A549 (cell line): ENCODE data around the gene ALDH1A2. TPM values are rescaled to one million over a fixed set of nuclear protein-coding genes. Genes with fewer than 3 reads are reported as not detected.

Experiments
- ATAC-seq, 2 experiments: fragments of 200-7000 bp in 1 of 2; fragments of >200 bp in 1 of 2; cut with Nextera tagmentation in 1 of 2; cut with Tn5 transposase in 1 of 2; 3 replicates each; pipeline versions ENCODE4 v1.8.0 to v1.9.1; 2018 to 2020; ENCODE audit warnings: mild to moderate bottlenecking in 1 of 2, moderate library complexity in 1 of 2
- CTCF ChIA-PET: fragments of 300-600 bp; sonication (Branson Sonifier 250); formaldehyde crosslinking; extraction: SDS; loops from one replicate; lab custom pipeline; 2021; ENCODE audit warnings: antibody characterized with exemption, inconsistent platforms; lab: Yijun Ruan, JAX
- POLR2A ChIA-PET: fragments of 350-600 bp; formaldehyde crosslinking; extraction: SDS; loops from one replicate; lab custom pipeline; 2021; ENCODE audit warnings: antibody characterized with exemption, inconsistent platforms; lab: Yijun Ruan, JAX
- DNase-seq, 2 experiments: peaks; one replicate each; pipeline versions ENCODE4 v3.0.0 to v3.0.0-alpha.2; 2011 to 2016; ENCODE audit warnings: low read depth in 1 of 2, low spot score in 1 of 2
- FAIRE-seq: peaks from 2 replicates; lab custom pipeline; 2011; peaks lifted over from hg19 to GRCh38; lab: Jason Lieb, UNC
- H3K27ac ChIP-seq, 2 experiments: fragments of >200 bp; sonication (Bioruptor Twin); formaldehyde crosslinking; 3 replicates each; pipeline ENCODE4 v1.5.1; 2016 to 2017
- H3K4me1 ChIP-seq: fragments of >200 bp; sonication (Bioruptor Twin); formaldehyde crosslinking; 3 replicates; pipeline ENCODE4 v1.6.1; 2016
- H3K4me2 ChIP-seq: fragments of >200 bp; sonication (Bioruptor Twin); formaldehyde crosslinking; 3 replicates; pipeline ENCODE4 v1.6.1; 2016
- H3K4me3 ChIP-seq: fragments of >200 bp; sonication (Bioruptor Twin); formaldehyde crosslinking; 3 replicates; pipeline ENCODE4 v1.5.1; 2016
- H3K9me3 ChIP-seq: fragments of >200 bp; sonication (Bioruptor Twin); formaldehyde crosslinking; 3 replicates; pipeline ENCODE4 v1.6.1; 2016
- EHF ChIP-seq: fragments of 250-450 bp; sonication (Bioruptor Pico); IDR thresholded peaks from 2 replicates; pipeline ENCODE4 v1.5.0; 2020; ENCODE audit warnings: mild to moderate bottlenecking
- EHMT2 ChIP-seq: fragments of 200-600 bp; sonication (generic); IDR thresholded peaks from 2 replicates; pipeline ENCODE4 v1.6.1; 2016; ENCODE audit warnings: antibody characterized with exemption, low read depth, mild to moderate bottlenecking, moderate library complexity
- EP300 ChIP-seq, 2 experiments: fragments of >200 bp; sonication (Bioruptor Twin); formaldehyde crosslinking; IDR thresholded peaks; 2 replicates in 1 of 2; 3 replicates in 1 of 2; pipeline ENCODE4 v1.6.1; 2016 to 2017
- FOSL2 ChIP-seq, 2 experiments: fragments of 450-650 bp in 1 of 2; fragments of >200 bp in 1 of 2; sonication (Bioruptor Twin) in 1 of 2; formaldehyde crosslinking; IDR thresholded peaks; 2 replicates each; pipeline versions ENCODE4 v1.5.0 to v1.6.1; 2016 to 2020; ENCODE audit warnings: mild to moderate bottlenecking in 1 of 2, moderate library complexity in 1 of 2
- FOXS1 ChIP-seq: fragments of 250-450 bp; sonication (Bioruptor Pico); IDR thresholded peaks from 2 replicates; pipeline ENCODE4 v1.5.0; 2020; ENCODE audit warnings: mild to moderate bottlenecking, moderate library complexity
- HDAC2 ChIP-seq: fragments of 200-600 bp; sonication (generic); IDR thresholded peaks from 2 replicates; pipeline ENCODE4 v1.6.1; 2016
- HOXA7 ChIP-seq: fragments of 250-450 bp; sonication (Bioruptor Pico); IDR thresholded peaks from 2 replicates; pipeline ENCODE4 v1.5.0; 2020; ENCODE audit warnings: mild to moderate bottlenecking, moderate library complexity
- JUNB ChIP-seq: fragments of >200 bp; sonication (Bioruptor Twin); formaldehyde crosslinking; IDR thresholded peaks from 2 replicates; pipeline ENCODE4 v1.6.1; 2016
- KDM1A ChIP-seq: fragments of 200-600 bp; sonication (generic); IDR thresholded peaks from 2 replicates; pipeline ENCODE4 v1.6.1; 2016; ENCODE audit warnings: low read depth, mild to moderate bottlenecking
- KDM5A ChIP-seq: fragments of 200-600 bp; sonication (generic); IDR thresholded peaks from 2 replicates; pipeline ENCODE4 v1.6.1; 2016; ENCODE audit warnings: antibody characterized with exemption, mild to moderate bottlenecking
- MAFK ChIP-seq: fragments of 450-650 bp; IDR thresholded peaks from 2 replicates; pipeline ENCODE4 v1.6.1; 2014; ENCODE audit not compliant: partially characterized antibody
- SMC3 ChIP-seq: fragments of >200 bp; sonication (Bioruptor Twin); formaldehyde crosslinking; IDR thresholded peaks from 3 replicates; pipeline ENCODE4 v1.6.1; 2018; ENCODE audit warnings: inconsistent platforms
- SREBF2 ChIP-seq: fragments of 450-650 bp; IDR thresholded peaks from 2 replicates; pipeline ENCODE4 v1.6.1; 2014; ENCODE audit warnings: mild to moderate bottlenecking, moderate library complexity
- TFCP2L1 ChIP-seq: fragments of 250-450 bp; sonication (Bioruptor Pico); IDR thresholded peaks from 2 replicates; pipeline ENCODE4 v1.5.0; 2021; ENCODE audit warnings: mild to moderate bottlenecking
- ZFP36 ChIP-seq: fragments of 450-650 bp; IDR thresholded peaks from 2 replicates; pipeline ENCODE4 v1.6.1; 2014; ENCODE audit warnings: borderline replicate concordance; ENCODE audit not compliant: partially characterized antibody
- ZNF302 ChIP-seq: fragments of 250-450 bp; sonication (Bioruptor Pico); IDR thresholded peaks from 2 replicates; pipeline ENCODE4 v1.9.0; 2021; ENCODE audit warnings: inconsistent platforms, mild to moderate bottlenecking, moderate library complexity
- WGBS: methylation state at CpG from one replicate; pipeline ENCODE4 v1.1.6; 2017; ENCODE audit errors: missing lambda C conversion rate; 5-methylcytosine and 5-hydroxymethylcytosine counted together
- polyA plus RNA-seq, 4 experiments: library from polyadenylated mRNA; depleted of rRNA in 3 of 4; stranded (reverse); fragments of >200 nt; fragmentation: RNase III in 1 of 4; extraction: RNeasy Plus Mini Kit Qiagen cat#74134 plus additional on column Dnase treatment in 1 of 4; gene quantifications; 2 replicates in 3 of 4; 3 replicates in 1 of 4; pipeline ENCODE4 v1.2.3, GENCODE V29; 2011 to 2017
- TF ChIP-seq, protein P1 (sequence below): fragments of 200-600 bp; sonication (generic); IDR thresholded peaks from 2 replicates; pipeline ENCODE4 v1.6.1; 2016; ENCODE audit warnings: antibody characterized with exemption, mild to moderate bottlenecking, moderate library complexity
- TF ChIP-seq, protein P2 (sequence below): fragments of >200 bp; sonication (Bioruptor Twin); formaldehyde crosslinking; IDR thresholded peaks from 3 replicates; pipeline ENCODE4 v1.6.1; 2016
- TF ChIP-seq, protein P3 (sequence below): IDR thresholded peaks from 2 replicates; pipeline ENCODE4 v1.6.1; 2012
- TF ChIP-seq, protein P4 (sequence below): fragments of >200 bp; sonication (Bioruptor Twin); formaldehyde crosslinking; IDR thresholded peaks from 2 replicates; pipeline ENCODE4 v1.6.1; 2016
- TF ChIP-seq, protein P5 (sequence below): fragments of 250-450 bp; sonication (Bioruptor Pico); IDR thresholded peaks from 2 replicates; pipeline ENCODE4 v1.5.0; 2020; ENCODE audit warnings: low read depth, mild to moderate bottlenecking, moderate library complexity
- TF ChIP-seq, protein P6 (sequence below): fragments of 250-450 bp; sonication (Bioruptor Pico); IDR thresholded peaks from 2 replicates; pipeline ENCODE4 v1.5.0; 2021; ENCODE audit warnings: mild to moderate bottlenecking, moderate library complexity, borderline replicate concordance
- TF ChIP-seq, protein P7 (sequence below): IDR thresholded peaks from 2 replicates; pipeline ENCODE4 v1.6.1; 2012

The ALDH1A2 gene
- polyA plus RNA-seq, 2 of the 4 experiments (the other 2 are of a cell fraction), result 0.23 to 0.35 TPM

DNA sequence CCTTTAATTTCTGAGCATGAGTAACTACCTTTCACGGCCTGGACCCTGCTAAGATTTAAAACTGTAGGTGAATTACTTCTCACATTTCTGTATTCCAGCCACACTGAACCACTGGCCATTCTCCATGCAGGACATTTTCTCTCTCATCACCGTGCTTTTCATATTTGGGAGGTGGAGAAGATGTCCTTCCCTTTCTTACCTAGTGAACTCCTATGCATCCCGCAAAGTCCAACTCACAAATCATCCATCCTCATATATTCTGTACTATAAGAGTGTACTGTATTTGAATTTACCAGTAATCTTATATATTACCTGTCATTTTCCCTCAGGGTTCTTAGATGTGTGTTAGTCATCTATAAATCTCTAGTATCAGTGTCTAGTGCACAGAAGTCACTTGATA, 139.9 kb downstream of the ALDH1A2 start (continued):
- TF ChIP-seq, protein P1, sequence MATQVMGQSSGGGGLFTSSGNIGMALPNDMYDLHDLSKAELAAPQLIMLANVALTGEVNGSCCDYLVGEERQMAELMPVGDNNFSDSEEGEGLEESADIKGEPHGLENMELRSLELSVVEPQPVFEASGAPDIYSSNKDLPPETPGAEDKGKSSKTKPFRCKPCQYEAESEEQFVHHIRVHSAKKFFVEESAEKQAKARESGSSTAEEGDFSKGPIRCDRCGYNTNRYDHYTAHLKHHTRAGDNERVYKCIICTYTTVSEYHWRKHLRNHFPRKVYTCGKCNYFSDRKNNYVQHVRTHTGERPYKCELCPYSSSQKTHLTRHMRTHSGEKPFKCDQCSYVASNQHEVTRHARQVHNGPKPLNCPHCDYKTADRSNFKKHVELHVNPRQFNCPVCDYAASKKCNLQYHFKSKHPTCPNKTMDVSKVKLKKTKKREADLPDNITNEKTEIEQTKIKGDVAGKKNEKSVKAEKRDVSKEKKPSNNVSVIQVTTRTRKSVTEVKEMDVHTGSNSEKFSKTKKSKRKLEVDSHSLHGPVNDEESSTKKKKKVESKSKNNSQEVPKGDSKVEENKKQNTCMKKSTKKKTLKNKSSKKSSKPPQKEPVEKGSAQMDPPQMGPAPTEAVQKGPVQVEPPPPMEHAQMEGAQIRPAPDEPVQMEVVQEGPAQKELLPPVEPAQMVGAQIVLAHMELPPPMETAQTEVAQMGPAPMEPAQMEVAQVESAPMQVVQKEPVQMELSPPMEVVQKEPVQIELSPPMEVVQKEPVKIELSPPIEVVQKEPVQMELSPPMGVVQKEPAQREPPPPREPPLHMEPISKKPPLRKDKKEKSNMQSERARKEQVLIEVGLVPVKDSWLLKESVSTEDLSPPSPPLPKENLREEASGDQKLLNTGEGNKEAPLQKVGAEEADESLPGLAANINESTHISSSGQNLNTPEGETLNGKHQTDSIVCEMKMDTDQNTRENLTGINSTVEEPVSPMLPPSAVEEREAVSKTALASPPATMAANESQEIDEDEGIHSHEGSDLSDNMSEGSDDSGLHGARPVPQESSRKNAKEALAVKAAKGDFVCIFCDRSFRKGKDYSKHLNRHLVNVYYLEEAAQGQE, result no peak
- TF ChIP-seq, protein P2, sequence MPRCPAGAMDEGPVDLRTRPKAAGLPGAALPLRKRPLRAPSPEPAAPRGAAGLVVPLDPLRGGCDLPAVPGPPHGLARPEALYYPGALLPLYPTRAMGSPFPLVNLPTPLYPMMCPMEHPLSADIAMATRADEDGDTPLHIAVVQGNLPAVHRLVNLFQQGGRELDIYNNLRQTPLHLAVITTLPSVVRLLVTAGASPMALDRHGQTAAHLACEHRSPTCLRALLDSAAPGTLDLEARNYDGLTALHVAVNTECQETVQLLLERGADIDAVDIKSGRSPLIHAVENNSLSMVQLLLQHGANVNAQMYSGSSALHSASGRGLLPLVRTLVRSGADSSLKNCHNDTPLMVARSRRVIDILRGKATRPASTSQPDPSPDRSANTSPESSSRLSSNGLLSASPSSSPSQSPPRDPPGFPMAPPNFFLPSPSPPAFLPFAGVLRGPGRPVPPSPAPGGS, result no peak
- TF ChIP-seq JUNB (no peak), FOXS1 (CRISPR knock-in tag) (no peak)

DNA sequence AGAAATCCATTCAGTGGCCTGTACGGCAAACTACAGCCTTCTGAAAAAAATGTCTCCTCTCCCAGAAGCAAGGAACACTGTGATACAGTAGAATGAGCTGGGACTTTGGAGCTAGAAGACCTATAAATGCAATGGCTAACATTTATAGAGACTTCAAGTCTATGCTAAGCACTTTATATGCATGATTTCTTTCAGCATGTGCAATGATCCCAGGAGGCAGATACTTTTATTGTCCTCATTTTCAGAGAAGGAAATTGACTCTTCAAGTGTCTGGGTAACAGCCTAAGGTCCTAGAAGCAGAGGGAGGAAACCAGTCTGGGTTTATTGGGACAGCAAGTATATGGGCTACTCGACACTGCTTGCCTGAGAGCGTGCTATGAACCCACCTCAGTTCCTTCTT, 140.9 kb downstream of the ALDH1A2 start:
- Histone ChIP-seq H3K27ac (no peak overlapping the region), H3K4me2 (no peak overlapping the region), H3K9me3 (no peaks in the 10 kb centered on the region), H3K4me1 (peaks cover 9% of the 10 kb centered on the region; the same call in 2 of the 3 replicates), H3K4me3 (no peak overlapping the region)
- TF ChIP-seq, protein P3, sequence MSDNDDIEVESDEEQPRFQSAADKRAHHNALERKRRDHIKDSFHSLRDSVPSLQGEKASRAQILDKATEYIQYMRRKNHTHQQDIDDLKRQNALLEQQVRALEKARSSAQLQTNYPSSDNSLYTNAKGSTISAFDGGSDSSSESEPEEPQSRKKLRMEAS, result no peak
- TF ChIP-seq FOSL2 (IDR thresholded peaks at IDR 0.05) (no peak), FOSL2 (CRISPR knock-in tag; IDR thresholded peaks at IDR 0.05) (no peak), JUNB (no peak)
- TF ChIP-seq, protein P4, sequence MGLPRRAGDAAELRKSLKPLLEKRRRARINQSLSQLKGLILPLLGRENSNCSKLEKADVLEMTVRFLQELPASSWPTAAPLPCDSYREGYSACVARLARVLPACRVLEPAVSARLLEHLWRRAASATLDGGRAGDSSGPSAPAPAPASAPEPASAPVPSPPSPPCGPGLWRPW, result no peak
- FAIRE-seq (no peak), DNase-seq (no peak), ATAC-seq (no peak)
- ChIA-PET CTCF (interaction anchor here (0.5 to 1.4 kb wide), 2 partner anchors 142 to 220 kb away, joined by 3 to 4 read pairs; partner anchors contain the start of gene ALDH1A2), POLR2A (no interaction called here)
- WGBS, result 47% methylated on average over 3 of the region's 3 CpGs

DNA sequence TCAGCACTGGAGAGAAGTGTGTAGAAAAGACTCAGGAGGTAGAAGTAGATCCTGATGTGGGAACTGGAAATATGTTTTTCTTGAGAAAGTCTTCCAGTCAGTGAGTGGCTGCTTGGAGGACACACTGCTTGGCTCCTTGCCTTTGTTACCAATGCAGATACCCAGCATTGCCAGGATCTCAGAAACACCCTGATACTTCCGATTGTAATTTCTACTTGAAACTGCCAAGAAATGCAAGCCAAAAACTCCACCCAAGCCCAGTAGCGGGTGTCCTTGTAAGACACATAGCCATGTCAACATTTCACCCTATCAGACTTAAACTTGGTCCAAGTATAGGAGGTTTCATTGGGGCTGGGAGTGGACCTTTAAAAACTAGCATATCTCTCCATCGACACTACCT, 141.8 kb downstream of the ALDH1A2 start:
- TF ChIP-seq ZNF302 (CRISPR knock-in tag) (no peak), EP300 (IDR thresholded peaks at IDR 0.05) (no peak), SREBF2 (no peak), MAFK (no peak)
- H3K27ac ChIP-seq, result no peak overlapping the region
- DNase-seq, result no peak
- CTCF ChIA-PET, result interaction anchor here (1.2 kb wide), 1 partner anchor 10 kb away, joined by 3 read pairs; no protein-coding TSS in a partner anchor
- FAIRE-seq, result no peak
- no peak overlapping the region for H3K4me3 ChIP-seq
- 0 out of 3 replicates have a peak overlapping the region, but pooled peaks have one; percentile 13 for H3K4me2 ChIP-seq
- 17% methylated on average over 3 of the region's 3 CpGs for WGBS
- H3K4me1 ChIP-seq, result peaks cover 13% of the 10 kb centered on the region; the same call in 2 of the 3 replicates
- POLR2A ChIA-PET, result no interaction called here
- ATAC-seq, result no peak
- H3K9me3 ChIP-seq, result no peaks in the 10 kb centered on the region

DNA sequence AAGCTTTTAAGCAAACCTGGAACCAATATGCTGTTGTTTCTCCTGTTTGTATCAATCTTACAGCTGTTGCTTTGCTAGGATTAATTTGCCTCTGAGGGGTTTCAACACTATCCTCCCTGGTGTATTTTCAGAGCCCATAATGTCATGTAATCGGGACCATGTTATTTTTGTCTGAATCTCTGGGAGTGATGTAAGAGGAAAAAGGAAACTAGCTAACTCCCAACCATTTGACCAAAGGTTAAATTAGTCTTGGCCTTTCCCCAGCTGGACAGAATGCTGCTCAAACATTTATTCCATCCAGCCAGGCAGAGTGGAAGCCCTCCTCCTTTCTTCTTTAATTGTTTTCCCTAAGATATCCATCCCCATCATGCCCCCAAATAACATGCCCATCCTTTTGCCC, 142.2 kb downstream of the ALDH1A2 start:
- POLR2A ChIA-PET, result no interaction called here
- CTCF ChIA-PET, result interaction anchor here (1.0 to 1.7 kb wide), 3 partner anchors 8 to 363 kb away, joined by 3 to 4 read pairs (median 3); no protein-coding TSS in a partner anchor
- Histone ChIP-seq H3K4me2 (0 out of 3 replicates have a peak overlapping the region, but pooled peaks have one; percentile 13), H3K4me1 (peaks cover 13% of the 10 kb centered on the region; the same call in 2 of the 3 replicates), H3K9me3 (no peaks in the 10 kb centered on the region), H3K4me3 (no peak overlapping the region), H3K27ac (no peak overlapping the region)
- DNase-seq (no peak), FAIRE-seq (no peak), ATAC-seq (no peak)
- 0% methylated on average over 1 of the region's 1 CpG for WGBS
- TF ChIP-seq KDM1A (no peak), KDM5A (no peak), FOXS1 (CRISPR knock-in tag) (no peak), EHF (CRISPR knock-in tag) (no peak), TFCP2L1 (CRISPR knock-in tag) (no peak), EHMT2 (no peak), HDAC2 (no peak), HOXA7 (no peak), SMC3 (no peak), ZFP36 (no peak)
- TF ChIP-seq, protein P5, sequence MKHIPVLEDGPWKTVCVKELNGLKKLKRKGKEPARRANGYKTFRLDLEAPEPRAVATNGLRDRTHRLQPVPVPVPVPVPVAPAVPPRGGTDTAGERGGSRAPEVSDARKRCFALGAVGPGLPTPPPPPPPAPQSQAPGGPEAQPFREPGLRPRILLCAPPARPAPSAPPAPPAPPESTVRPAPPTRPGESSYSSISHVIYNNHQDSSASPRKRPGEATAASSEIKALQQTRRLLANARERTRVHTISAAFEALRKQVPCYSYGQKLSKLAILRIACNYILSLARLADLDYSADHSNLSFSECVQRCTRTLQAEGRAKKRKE (CRISPR knock-in tag), result no peak
- TF ChIP-seq, protein P6, sequence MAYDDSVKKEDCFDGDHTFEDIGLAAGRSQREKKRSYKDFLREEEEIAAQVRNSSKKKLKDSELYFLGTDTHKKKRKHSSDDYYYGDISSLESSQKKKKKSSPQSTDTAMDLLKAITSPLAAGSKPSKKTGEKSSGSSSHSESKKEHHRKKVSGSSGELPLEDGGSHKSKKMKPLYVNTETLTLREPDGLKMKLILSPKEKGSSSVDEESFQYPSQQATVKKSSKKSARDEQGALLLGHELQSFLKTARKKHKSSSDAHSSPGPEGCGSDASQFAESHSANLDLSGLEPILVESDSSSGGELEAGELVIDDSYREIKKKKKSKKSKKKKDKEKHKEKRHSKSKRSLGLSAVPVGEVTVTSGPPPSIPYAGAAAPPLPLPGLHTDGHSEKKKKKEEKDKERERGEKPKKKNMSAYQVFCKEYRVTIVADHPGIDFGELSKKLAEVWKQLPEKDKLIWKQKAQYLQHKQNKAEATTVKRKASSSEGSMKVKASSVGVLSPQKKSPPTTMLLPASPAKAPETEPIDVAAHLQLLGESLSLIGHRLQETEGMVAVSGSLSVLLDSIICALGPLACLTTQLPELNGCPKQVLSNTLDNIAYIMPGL (CRISPR knock-in tag), result no peak
- TF ChIP-seq, protein P7, sequence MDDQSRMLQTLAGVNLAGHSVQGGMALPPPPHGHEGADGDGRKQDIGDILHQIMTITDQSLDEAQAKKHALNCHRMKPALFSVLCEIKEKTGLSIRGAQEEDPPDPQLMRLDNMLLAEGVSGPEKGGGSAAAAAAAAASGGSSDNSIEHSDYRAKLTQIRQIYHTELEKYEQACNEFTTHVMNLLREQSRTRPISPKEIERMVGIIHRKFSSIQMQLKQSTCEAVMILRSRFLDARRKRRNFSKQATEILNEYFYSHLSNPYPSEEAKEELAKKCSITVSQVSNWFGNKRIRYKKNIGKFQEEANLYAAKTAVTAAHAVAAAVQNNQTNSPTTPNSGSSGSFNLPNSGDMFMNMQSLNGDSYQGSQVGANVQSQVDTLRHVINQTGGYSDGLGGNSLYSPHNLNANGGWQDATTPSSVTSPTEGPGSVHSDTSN, result no peak
